HG03280 (cell line): Measurements from ENCODE around the gene LGR6.

Source experiments
- ATAC-seq: cut with Tn5 transposase; IDR thresholded peaks from one replicate; pipeline ENCODE4 v1.9.1; 2021; ENCODE audit warnings: mild to moderate bottlenecking, moderate library complexity; ENCODE audit not compliant: unreplicated experiment

The LGR6 gene

GRCh38 chr1:202215472-202216130 is 22.0 kb downstream of the LGR6 start:
- ATAC-seq, result no peak

DNA sequence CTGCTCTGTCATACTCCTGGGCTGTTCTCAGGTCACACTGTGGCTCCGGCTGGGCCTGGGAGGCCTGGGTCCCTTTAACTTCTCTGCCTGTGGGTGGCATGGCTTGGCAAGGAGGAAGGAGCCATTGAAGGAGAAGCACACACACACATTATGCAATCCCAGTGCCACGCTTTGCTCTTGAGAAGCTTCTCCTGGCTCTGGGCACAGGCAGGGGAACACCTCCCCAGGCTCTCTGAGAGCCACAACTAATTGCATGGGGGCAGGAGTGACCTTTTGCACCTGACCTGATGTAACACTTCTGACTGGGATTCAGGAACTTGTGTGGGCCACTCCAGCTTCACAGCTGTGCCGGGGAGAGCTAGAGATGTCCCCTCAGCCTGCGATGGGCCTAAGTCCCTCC is 23.1 kb downstream of the LGR6 start:
- ATAC-seq, result no peak

- no peak for ATAC-seq
These were observed 23.9 kb downstream of the LGR6 start for GRCh38 chr1:202217516-202217915.

DNA sequence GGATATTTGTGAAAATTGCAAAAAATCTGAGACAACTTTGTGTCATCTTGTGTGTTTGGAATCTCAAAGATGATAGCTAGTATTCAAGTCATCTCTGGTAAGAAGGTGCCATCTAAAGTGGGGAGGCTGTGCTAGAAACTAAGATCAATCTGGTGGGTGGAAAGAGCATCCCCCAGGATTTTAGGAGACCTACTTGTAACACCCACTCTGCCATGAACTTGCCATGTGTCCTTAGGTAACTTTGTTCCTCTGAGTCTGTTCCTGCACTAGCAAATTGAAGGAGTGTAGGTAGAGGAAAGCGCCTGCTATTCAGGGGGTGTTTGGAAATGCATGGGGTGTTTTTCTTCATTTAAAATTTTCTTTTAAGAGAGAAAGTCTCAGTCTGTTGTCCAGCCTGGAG is 24.4 kb downstream of the LGR6 start:
- no peak for ATAC-seq

DNA sequence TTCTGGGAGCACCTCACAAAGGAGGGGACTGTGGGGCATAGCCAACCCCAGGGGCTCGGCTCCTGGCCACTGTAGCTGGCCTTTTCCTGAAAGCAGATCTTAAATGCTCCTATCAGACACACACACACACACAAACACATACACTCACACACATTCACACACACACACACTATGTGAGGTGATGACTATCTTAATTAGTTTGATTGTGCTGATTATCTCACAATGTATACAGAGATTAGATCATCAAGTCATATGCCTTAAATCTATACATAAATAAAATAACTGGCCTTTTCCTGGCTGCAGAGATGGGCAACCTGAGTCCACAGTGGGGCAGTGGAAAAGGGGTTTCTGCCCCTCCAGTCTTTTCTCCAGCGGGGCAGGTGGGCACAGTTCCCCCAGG is 27.1 kb downstream of the LGR6 start:
- ATAC-seq, result no peak

GRCh38 chr1:202221911-202222909 is 28.6 kb downstream of the LGR6 start:
- ATAC-seq, result no peak

- no peak for ATAC-seq
These were observed 29.7 kb downstream of the LGR6 start for GRCh38 chr1:202223121-202223860.

DNA sequence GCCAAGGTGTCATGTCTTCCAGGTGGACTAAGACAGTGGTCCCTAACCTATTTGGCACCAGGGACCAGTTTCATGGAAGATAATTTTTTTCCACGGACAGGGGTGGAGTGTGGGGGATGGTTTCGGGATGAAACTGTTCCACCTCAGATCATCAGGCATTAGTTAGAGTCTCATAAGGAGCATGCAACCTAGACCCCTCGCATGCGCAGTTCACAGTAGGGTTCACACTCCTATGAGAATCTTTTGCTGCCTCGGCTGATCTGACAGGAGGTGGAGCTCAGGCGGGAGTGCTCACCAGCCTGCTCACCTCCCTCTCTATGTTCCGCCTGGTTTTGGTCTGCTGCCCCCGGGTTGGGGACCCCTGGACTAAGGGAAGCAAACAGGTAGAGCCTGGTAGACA is 30.9 kb downstream of the LGR6 start:
- no peak for ATAC-seq

GRCh38 chr1:202225131-202225530 is 31.5 kb downstream of the LGR6 start:
- no peak for ATAC-seq

- no peak for ATAC-seq
These were observed 33.6 kb downstream of the LGR6 start for GRCh38 chr1:202227053-202227672.

DNA sequence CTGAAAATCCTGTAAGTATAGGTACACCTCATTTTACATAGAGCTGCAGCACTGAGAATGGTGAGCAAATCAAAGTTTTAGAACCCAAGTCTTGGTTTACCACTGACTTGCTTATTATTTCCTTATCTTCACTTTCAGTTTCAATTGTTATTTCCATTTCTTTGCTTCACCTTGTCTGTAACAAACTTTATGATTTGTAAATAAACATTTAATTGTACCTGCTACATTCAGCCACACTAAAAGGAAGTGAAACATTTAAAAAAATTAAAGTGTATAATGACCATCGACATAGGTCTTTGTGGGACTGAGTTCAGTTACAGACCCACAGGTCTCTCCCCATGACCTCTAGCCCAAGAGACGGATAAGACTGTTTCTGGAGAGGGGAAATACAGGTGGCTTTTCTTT is 34.4 kb downstream of the LGR6 start:
- no peak for ATAC-seq

DNA sequence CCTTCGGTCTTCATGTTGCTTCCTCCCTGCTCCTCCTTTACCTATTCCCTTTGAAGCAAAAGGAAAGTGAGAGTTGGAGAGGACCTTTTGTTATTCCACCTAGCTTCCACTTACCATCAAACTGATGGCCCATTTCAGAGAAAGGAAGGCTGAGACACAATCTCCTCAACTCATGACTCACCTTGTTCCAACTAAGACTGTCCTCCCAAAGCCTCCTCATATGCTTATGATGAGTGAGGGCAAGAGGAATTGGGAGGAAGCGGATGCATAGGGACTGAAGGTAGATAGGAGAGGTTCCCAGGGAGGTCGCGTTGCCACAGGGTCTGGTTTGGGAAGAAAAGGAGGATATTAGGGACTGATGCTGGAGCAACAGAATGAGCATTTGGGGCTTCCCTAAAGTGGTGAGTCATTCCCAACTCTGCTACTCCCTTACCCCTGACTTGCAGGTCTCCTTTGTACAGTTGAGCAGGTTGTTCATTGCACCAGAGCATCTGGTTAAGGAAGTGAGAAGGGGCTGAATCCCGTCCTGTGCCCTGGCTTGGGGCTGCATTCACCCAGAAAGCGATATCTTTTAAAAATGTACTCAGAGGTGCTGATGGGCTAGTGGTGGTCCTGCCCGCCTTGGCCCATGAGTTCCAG is 35.0 kb downstream of the LGR6 start:
- no peak for ATAC-seq

DNA sequence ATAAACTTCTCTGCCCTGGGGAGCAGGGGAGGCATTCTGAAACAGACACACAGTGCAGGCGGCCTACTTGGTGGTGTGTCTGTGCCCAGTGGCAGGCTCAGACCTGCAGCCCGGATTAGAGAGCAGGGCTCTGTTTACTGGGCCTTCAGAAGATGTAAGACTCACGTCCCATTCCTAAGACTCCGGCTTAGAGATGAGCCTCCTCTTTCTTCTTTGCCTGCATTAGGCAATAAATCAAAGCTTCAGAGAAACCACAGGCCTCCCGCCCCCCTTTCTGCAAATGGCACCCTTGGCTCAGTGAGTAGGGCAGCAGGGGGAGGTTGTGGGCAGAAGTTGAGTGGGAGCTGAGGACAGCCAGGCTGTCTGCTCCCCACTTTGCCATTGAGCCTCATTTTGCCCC is 35.8 kb downstream of the LGR6 start:
- ATAC-seq, result no peak

DNA sequence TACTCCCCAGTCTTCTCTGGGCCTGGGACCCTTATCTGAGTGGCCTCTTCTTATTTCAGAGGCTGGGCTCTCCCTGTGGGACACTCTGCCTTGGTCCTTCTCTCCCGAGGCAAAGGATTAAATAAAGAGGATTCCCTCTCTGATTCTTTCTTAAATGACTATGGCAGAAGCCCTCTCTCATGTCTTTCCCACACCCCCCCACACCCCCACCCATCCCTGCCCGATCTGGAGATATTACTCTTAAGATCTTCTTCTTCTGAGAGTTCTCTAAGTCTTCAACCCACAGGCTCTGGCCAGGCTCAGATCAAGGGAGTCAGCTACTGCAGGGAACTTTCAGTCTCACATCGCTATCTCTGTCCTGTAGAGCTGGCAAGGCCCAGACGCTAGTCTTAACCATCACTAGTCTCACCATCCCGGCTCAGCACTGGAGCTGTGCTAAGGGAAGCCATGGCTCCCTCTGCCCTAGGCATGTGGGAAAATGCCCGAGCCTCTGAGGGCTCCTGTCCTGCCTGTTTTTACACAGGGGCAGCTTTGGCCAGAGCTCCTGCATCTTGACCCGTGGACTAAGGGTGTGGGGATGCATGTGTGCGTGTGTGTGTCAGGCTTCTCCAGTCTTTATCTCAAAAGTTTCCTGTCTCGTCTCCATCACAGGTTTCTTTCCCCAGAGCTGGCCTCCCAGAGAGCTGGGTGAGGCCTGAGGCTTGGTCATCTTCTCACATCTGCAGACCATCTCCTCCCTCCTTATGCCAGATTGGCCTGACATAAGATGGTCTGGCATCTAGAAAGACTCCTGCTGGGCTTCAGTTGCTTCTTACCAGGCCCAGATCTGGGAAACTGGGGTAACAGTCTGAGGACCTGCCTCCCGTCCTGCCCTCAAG is 36.7 kb downstream of the LGR6 start:
- no peak for ATAC-seq

- ATAC-seq, result no peak
These were observed 37.5 kb downstream of the LGR6 start for GRCh38 chr1:202230939-202231645.

DNA sequence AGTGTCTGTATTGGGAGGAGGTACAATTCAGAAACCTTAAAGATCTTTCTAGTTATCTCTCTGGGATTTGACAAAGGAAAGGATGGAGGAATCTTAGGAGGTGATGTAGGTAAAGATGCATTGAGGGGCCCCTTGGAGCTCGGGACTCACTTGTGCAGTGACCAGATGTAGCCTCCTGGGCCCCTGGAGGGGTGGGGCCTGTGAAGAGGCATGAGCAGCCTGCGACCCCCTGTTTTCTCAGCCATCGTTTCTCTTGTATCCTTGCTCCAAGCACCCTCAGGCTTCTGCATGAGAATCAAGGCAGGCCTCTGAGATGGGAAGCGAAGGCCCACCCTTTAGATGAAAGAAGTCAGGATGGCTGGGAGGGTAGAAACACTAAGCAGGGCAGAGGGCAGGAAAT is 39.6 kb downstream of the LGR6 start:
- ATAC-seq, result no peak

GRCh38 chr1:202233804-202234203 is 40.2 kb downstream of the LGR6 start:
- no peak for ATAC-seq

GRCh38 chr1:202234331-202235002 is 40.9 kb downstream of the LGR6 start:
- ATAC-seq, result no peak
